NCI-H526 treated with DMSO at 0.1 percent for 48 hours (cell line): Measurements from ENCODE around the gene SLC9A4.

Experiments used
- DNase-seq: peaks from one replicate; lab custom pipeline; 2025; lab: John Stamatoyannopoulos, UW

Gene SLC9A4, protein sequence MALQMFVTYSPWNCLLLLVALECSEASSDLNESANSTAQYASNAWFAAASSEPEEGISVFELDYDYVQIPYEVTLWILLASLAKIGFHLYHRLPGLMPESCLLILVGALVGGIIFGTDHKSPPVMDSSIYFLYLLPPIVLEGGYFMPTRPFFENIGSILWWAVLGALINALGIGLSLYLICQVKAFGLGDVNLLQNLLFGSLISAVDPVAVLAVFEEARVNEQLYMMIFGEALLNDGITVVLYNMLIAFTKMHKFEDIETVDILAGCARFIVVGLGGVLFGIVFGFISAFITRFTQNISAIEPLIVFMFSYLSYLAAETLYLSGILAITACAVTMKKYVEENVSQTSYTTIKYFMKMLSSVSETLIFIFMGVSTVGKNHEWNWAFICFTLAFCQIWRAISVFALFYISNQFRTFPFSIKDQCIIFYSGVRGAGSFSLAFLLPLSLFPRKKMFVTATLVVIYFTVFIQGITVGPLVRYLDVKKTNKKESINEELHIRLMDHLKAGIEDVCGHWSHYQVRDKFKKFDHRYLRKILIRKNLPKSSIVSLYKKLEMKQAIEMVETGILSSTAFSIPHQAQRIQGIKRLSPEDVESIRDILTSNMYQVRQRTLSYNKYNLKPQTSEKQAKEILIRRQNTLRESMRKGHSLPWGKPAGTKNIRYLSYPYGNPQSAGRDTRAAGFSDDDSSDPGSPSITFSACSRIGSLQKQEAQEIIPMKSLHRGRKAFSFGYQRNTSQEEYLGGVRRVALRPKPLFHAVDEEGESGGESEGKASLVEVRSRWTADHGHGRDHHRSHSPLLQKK

GRCh38 chr2:102473020-102473419 is at the start of gene SLC9A4:
TSS of gene SLC9A4 (plus strand) at chr2:102473226. CDS start at chr2:102473760, 534 bp downstream.
- DNase-seq: peak; percentile 55

DNA sequence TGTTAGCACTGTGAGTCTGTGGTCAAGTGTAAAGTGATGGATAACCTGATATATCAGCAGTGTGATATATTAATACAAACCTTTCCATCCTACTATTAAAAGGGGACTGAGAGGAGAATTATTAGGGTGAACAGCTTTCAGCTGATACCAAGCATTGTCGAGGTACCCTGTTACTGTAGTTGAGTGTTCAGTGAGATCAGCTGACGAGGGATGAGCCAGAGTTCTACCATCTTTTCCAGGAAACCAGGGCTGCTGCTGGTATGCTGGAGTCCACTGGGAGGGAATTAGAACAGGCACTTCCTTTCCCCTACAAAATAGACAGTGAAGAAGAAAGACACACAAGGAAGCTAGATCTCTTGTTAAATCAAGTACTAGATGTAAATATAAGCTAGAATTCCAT is 49.7 kb upstream of the SLC9A4 start:
- no peak for DNase-seq

- DNase-seq: no peak
Observed at GRCh38 chr2:102424754-102425153, 48.3 kb upstream of the SLC9A4 start.

DNA sequence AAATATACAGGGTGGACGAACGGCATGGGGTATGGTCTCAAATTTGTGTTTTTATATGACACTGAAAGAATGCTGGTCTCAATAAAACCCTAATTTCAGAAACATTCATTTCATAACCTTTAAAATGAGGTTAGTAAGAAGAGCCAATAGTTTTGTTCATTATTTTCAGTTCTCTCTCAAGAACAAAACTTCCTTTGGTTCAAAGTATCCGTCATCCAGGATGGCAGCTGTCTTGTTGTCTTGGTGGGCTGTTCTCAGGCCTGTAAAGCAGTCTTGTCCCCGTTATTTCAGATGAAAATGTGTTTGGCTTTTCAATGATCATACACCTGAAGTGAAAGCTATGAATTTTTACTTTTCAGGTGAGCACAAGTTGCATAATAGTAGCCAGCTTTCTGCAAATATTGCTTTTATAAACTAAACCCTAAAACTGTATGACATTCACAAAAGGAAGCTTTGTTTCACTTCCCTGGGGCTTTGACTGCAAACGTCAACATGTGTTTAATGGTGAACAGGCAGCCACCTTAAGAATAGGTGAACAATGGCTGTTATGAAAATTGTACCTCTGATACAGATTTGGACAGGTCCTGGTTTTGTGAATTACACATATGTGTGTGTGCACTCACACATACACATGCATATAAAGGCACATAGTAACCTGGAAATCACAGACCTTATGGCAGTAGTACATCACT is 47.4 kb upstream of the SLC9A4 start:
- no peak for DNase-seq

- DNase-seq: no peak
Observed at GRCh38 chr2:102427249-102427648, 45.8 kb upstream of the SLC9A4 start.

DNA sequence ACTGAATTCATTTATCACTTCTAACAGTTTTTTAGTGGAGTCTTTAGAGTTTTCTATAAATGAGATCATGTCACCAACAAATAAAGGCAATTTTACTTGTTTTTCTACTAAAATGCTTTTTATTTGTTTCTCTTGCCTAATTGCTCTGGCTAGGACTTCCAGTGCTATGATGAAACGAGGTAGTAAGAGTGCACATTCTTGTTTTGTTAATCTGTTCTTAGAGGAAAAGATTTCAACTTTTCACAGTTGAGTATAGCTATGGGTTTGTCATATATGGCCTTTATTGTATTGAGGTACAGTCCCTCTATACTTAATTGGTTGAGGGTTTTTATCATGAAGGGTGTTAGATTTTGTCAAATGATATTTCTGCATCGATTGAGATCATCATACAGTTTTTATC is 44.5 kb upstream of the SLC9A4 start:
- no peak for DNase-seq

GRCh38 chr2:102432386-102432785 is 40.6 kb upstream of the SLC9A4 start:
- no peak for DNase-seq

- DNase-seq: no peak
Observed at GRCh38 chr2:102433973-102434654, 38.9 kb upstream of the SLC9A4 start.

DNA sequence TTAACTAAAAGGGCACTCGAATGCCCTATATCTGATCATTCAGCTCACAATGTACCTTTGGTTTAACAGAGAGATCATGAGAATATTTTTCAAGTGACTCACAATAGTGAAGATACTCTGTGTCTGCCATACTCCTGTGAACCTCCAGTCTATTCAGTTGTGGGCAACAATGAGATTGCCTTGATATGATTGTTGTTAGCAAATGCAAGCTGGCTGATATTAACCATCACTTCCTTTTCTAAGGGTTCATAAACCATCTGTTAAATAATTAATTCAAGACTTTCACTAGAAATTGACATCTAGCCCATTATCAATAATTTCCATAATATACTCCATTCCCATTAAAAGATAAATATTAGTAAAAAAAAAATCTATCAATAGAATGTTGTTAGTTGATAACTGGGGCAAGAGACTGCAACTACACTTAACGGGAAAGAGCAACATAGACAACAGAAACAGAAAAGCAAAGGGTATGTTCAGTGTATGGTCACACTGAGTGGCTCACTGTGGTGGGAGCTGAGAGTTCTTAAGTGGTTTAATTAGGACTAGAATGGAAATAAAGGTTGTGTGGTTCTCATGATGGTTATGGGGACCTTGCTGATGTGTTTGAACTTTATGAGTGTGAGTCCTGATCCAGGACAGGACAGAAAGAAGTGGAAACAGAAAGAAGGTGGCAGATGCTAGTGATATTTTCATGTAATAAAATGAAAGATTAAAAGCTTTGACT is 38.2 kb upstream of the SLC9A4 start:
- no peak for DNase-seq

DNA sequence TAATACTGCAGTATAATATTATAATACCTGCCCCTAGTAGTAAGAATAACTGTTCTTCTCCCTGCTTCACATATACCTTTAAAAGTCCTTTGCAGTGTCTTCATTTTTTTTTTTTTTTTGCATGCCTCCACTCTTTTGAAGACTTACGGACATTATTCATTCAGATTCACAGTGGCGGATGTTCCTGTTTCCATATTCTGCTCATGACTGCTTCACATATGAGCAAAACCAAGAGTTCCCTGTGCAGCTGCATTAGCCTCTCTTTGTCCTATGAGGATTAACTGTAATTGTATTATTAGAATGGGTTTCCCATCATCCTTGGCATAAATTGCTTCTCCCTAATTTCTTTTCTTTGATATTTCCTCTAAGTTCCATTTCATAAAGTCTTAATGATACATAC is 37.3 kb upstream of the SLC9A4 start:
- no peak for DNase-seq

- DNase-seq: no peak
Observed at GRCh38 chr2:102436323-102436722, 36.7 kb upstream of the SLC9A4 start.

DNA sequence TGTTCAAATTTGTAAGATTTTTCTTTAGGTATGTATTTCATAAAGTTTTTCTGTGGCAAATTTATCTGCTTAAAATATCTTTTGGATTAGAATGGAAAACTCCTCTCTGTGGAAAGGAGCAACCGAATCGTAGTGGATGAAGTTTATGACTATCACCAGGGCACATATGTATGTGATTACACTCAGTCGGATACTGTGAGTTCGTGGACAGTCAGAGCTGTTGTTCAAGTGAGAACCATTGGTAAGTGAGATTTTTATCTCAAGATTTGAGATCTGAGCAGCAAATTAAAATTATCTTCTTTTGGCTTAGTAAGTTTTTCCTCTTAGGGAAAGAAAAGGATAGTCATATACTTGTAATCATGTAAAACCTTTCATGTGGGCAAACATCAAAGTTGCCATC is 35.9 kb upstream of the SLC9A4 start:
- DNase-seq: no peak

GRCh38 chr2:102438111-102438510 is 34.9 kb upstream of the SLC9A4 start:
- DNase-seq: no peak

DNA sequence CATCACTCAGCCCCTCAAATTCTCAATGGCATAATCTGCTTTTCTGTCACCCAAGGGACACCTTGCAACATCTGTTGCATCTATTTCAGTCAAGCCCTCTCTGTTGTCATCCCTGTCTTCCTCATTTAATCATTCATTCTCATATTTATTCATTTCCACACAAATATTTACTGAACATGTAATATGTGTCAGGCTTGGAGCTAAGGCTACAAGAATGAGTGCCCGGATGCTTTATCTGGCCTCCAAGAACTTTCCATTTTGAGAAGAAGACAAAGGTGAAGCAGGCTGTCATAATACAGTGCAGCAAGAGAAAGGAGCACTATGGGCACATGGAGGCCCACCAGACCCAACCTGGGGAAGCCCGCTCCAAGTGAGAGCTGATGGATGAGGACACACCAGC is 34.4 kb upstream of the SLC9A4 start:
- DNase-seq: no peak

GRCh38 chr2:102439065-102439695 is 33.8 kb upstream of the SLC9A4 start:
- no peak for DNase-seq

- DNase-seq: peak; percentile 10
Observed at GRCh38 chr2:102442967-102443828, 29.8 kb upstream of the SLC9A4 start.

GRCh38 chr2:102444233-102444632 is 28.8 kb upstream of the SLC9A4 start:
- no peak for DNase-seq

DNA sequence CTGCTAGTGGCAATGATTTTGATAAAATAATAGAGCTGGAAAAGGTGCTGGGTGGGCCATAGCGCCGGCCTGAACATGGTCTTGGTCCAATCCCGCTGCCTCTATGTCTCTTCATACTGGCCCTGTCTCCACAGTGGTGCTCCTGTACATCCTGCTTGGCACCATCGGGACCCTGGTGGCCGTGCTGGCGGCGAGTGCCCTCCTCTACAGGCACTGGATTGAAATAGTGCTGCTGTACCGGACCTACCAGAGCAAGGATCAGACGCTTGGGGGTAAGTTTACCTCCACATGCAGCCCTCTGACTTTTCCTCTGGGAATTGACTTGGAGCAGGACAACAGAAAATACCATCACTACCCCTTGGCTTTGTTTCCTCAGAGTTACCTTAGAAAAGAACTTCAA is 26.1 kb upstream of the SLC9A4 start:
- DNase-seq: no peak

GRCh38 chr2:102449370-102449974 is 23.6 kb upstream of the SLC9A4 start:
- peak; percentile 27 for DNase-seq

- no peak for DNase-seq
Observed at GRCh38 chr2:102451968-102452367, 21.1 kb upstream of the SLC9A4 start.
